Naive B cell (primary cell): ENCODE data around the gene SIL1. TPM values are rescaled to one million over a fixed set of nuclear protein-coding genes. Genes with fewer than 3 reads are reported as not detected.

Experiments
- ATAC-seq, 2 donors: fragments of 150-1000 bp; cut with Tn5 transposase; 2 replicates each; pipeline ENCODE4 v1.10.0; 2021; ENCODE audit warnings: low read depth in 2 of 2, mild to moderate bottlenecking in 2 of 2, moderate library complexity in 2 of 2
- DNase-seq: peaks from one replicate; pipeline ENCODE4 v3.0.0; 2022
- H3K27ac Mint-ChIP-seq, 6 donors: one replicate each; pipeline ENCODE4 v1.8.0; 2020 to 2022; ENCODE audit warnings: mild to moderate bottlenecking in 6 of 6, mixed read lengths in 6 of 6, moderate library complexity in 5 of 6, inconsistent platforms in 2 of 6
- H3K27me3 Mint-ChIP-seq, 3 donors: one replicate each; pipeline ENCODE4 v1.8.0; 2021 to 2022; ENCODE audit warnings: mixed read lengths in 3 of 3, mild to moderate bottlenecking in 1 of 3
- H3K36me3 Mint-ChIP-seq, 2 donors: one replicate each; pipeline ENCODE4 v1.8.0; 2020 to 2022; ENCODE audit warnings: mixed read lengths in 2 of 2, inconsistent platforms in 1 of 2, mild to moderate bottlenecking in 1 of 2
- H3K4me1 Mint-ChIP-seq, 3 donors: one replicate each; pipeline ENCODE4 v1.8.0; 2020 to 2022; ENCODE audit warnings: mixed read lengths in 3 of 3, inconsistent platforms in 1 of 3, mild to moderate bottlenecking in 1 of 3, moderate library complexity in 1 of 3
- H3K4me3 Mint-ChIP-seq, 8 donors: one replicate each; pipeline ENCODE4 v1.8.0; 2020 to 2022; ENCODE audit warnings: mild to moderate bottlenecking in 8 of 8, mixed read lengths in 8 of 8, moderate library complexity in 8 of 8, inconsistent platforms in 2 of 8
- H3K9me3 Mint-ChIP-seq, 7 donors: one replicate each; pipeline ENCODE4 v1.8.0; 2020 to 2022; ENCODE audit warnings: mixed read lengths in 7 of 7, mild to moderate bottlenecking in 5 of 7, inconsistent platforms in 2 of 7, moderate library complexity in 1 of 7
- polyA plus RNA-seq, 6 donors: library from polyadenylated mRNA; unstranded; fragments of 300-500 nt; fragmentation: Illumina TruSeq; gene quantifications; one replicate each; pipeline ENCODE4 v1.2.3, GENCODE V29; 2021; ENCODE audit warnings: low read depth in 6 of 6

SIL1 gene
- polyA plus RNA-seq, 6 donors from 2014 or later = 9.1 to 18.7 (median 13.6) TPM

DNA sequence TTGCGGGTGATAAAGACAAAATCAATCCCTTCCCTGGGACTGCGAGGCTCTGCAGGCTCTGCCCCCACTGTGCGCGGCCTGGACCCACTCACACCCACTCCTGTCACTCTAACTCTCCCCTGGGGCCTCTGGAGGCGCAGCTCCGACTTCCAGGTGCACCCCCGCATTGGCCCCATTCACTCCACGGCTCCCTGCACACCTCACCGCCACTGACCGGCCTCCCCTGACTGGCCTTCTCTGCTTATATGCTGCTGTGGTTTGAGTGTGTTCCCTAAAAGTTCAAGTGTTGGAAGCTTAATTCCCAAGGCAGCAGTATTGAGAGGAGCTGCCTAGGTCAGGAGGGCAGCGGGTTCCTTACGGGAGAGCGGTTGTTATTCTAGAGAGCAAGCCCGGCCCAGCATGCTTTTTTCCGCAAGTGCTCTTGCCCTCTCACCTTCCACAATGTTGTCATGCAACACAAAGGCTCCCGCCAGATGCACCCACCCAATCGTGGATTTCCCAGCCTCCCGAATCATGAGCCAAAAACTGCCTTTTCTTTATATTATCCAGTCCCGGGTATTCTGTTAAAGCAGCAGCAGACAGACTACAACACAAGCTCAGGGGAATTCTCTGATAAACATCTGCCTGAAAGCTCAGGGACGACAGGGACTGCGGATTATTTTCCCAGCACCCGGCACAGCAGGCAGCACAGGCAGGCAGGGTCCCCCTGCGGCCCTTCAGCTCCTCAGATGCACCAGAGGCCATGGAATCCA lies 249.5 kb downstream of the SIL1 start:
- H3K36me3 Mint-ChIP-seq = peaks cover 0 to 19% of the 10 kb centered on the region in 2 donors
- no peaks in the 10 kb centered on the region for H3K9me3 Mint-ChIP-seq
- no peak overlapping the region for H3K4me3 Mint-ChIP-seq
- no peak for DNase-seq
- no peak for ATAC-seq
- peak overlapping the region in 1 of 6 donors; percentile 49 for H3K27ac Mint-ChIP-seq
- no peaks in the 10 kb centered on the region for H3K27me3 Mint-ChIP-seq
- peaks cover 18 to 31% (median 18%) of the 10 kb centered on the region in 3 donors for H3K4me1 Mint-ChIP-seq

- ATAC-seq (no peak), DNase-seq (no peak)
- no peak overlapping the region for H3K4me3 Mint-ChIP-seq
- H3K4me1 Mint-ChIP-seq = peaks cover 10 to 22% (median 10%) of the 10 kb centered on the region in 3 donors
- H3K27ac Mint-ChIP-seq = no peak overlapping the region
- peaks cover 0 to 19% of the 10 kb centered on the region in 2 donors for H3K36me3 Mint-ChIP-seq
- H3K9me3 Mint-ChIP-seq = no peaks in the 10 kb centered on the region
- no peaks in the 10 kb centered on the region for H3K27me3 Mint-ChIP-seq
These were observed 250.4 kb downstream of the SIL1 start for GRCh38 chr5:138947780-138948179.

- Mint-ChIP-seq H3K27ac (no peak overlapping the region), H3K9me3 (no peaks in the 10 kb centered on the region), H3K4me3 (no peak overlapping the region), H3K4me1 (peaks cover 2 to 14% (median 5%) of the 10 kb centered on the region in 3 donors), H3K36me3 (peaks cover 0 to 19% of the 10 kb centered on the region in 2 donors), H3K27me3 (no peaks in the 10 kb centered on the region)
- DNase-seq (no peak), ATAC-seq (no peak)
These were observed 251.2 kb downstream of the SIL1 start for GRCh38 chr5:138946831-138947560.

GRCh38 chr5:138946241-138946623 lies 251.9 kb downstream of the SIL1 start:
- H3K27ac Mint-ChIP-seq = no peak overlapping the region
- peaks cover 2 to 13% (median 5%) of the 10 kb centered on the region in 3 donors for H3K4me1 Mint-ChIP-seq
- no peak overlapping the region for H3K4me3 Mint-ChIP-seq
- DNase-seq (no peak), ATAC-seq (no peak)
- H3K36me3 Mint-ChIP-seq = peaks cover 0 to 19% of the 10 kb centered on the region in 2 donors
- no peaks in the 10 kb centered on the region for H3K9me3 Mint-ChIP-seq
- H3K27me3 Mint-ChIP-seq = no peaks in the 10 kb centered on the region

DNA sequence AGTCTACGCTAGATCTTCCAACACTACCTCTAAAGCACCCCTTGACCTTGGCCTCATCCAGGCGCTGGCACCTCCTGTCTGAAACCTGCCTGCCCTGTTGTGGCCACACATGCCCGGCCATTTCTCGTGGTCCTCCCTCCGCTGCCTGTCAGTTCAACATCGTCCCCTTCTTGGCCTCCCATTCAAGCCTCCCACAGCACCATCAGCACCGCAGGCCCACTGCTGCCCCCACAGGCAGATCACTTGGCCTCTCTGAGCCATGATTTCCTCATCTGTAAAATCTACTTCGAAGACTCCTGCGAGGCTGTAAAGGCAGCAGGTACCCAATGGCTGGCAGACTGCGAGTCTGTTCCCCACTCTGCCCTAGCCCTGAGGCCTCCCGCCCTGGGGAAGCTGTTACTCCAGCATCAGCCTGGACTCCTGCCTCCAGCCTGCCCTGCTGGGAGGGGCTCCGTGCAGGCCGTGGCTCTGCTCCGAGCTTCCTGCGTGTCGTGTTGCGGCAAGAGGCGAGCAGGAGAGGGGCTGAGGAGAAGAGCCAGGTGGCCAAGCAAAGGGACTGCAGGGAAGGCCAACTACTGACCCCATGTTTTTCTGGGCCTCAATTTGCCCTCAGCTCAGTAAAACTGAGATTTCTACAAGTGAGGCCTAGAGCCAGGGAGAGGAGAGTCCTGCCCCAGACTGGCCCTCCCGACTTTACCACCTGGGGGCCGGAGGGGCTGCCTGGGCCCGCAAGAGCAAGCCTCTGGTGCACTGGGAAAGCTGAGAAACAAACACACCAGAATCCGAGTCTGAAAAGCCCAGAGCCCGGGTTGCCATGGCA lies 252.5 kb downstream of the SIL1 start:
- no peaks in the 10 kb centered on the region for H3K9me3 Mint-ChIP-seq
- ATAC-seq = no peak

GRCh38 chr5:138944527-138945322 lies 253.4 kb downstream of the SIL1 start:
- peaks cover 0 to 7% (median 2%) of the 10 kb centered on the region in 3 donors for H3K4me1 Mint-ChIP-seq
- no peaks in the 10 kb centered on the region for H3K27me3 Mint-ChIP-seq
- H3K4me3 Mint-ChIP-seq = no peak overlapping the region
- H3K36me3 Mint-ChIP-seq = peaks cover 9 to 12% of the 10 kb centered on the region in 2 donors
- no peak for DNase-seq
- H3K9me3 Mint-ChIP-seq = no peaks in the 10 kb centered on the region
- H3K27ac Mint-ChIP-seq = no peak overlapping the region
- no peak for ATAC-seq

More for the DNA sequence above, 252.5 kb downstream of the SIL1 start:
- Mint-ChIP-seq H3K27ac (peak overlapping the region in 1 of 6 donors; percentile 8), H3K36me3 (peaks cover 5 to 13% of the 10 kb centered on the region in 2 donors), H3K4me3 (peak overlapping the region in 1 of 8 donors; percentile 34), H3K27me3 (no peaks in the 10 kb centered on the region), H3K4me1 (peaks cover 2 to 8% (median 5%) of the 10 kb centered on the region in 3 donors)
- DNase-seq = no peak

GRCh38 chr5:138943599-138944173 lies 254.5 kb downstream of the SIL1 start:
- DNase-seq (no peak), ATAC-seq (no peak)
- H3K4me3 Mint-ChIP-seq = peak overlapping the region in 1 of 8 donors; percentile 48
- no peaks in the 10 kb centered on the region for H3K9me3 Mint-ChIP-seq
- H3K27ac Mint-ChIP-seq = peak overlapping the region in 1 of 6 donors; percentile 56
- peaks cover 0 to 7% (median 2%) of the 10 kb centered on the region in 3 donors for H3K4me1 Mint-ChIP-seq
- peaks cover 9 to 12% of the 10 kb centered on the region in 2 donors for H3K36me3 Mint-ChIP-seq
- H3K27me3 Mint-ChIP-seq = no peaks in the 10 kb centered on the region

DNA sequence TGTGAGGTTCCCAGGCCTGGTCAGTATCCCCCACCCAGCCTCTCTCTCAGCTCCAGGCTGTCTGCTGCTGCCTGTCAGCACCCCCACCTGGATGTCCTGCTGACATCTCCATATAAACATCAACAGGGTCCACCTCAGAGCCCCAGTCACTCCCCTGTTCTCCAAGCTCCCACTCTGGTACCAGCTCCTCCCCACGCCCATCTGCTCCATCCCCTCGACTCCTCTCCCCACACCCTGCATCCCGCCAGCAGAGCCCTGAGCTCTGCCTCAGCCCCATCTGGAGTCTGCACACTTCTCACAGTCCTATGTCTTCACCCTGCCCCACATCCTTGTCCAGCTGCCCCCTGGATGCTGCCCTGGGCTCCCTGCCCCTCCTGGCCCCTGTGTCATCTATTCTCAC lies 255.3 kb downstream of the SIL1 start:
- peaks cover 2 to 11% (median 4%) of the 10 kb centered on the region in 3 donors for H3K4me1 Mint-ChIP-seq
- H3K27me3 Mint-ChIP-seq = no peaks in the 10 kb centered on the region
- peaks cover 4 to 9% of the 10 kb centered on the region in 2 donors for H3K36me3 Mint-ChIP-seq
- no peaks in the 10 kb centered on the region for H3K9me3 Mint-ChIP-seq
- ATAC-seq (no peak), DNase-seq (no peak)
- no peak overlapping the region for H3K4me3 Mint-ChIP-seq
- H3K27ac Mint-ChIP-seq = no peak overlapping the region

DNA sequence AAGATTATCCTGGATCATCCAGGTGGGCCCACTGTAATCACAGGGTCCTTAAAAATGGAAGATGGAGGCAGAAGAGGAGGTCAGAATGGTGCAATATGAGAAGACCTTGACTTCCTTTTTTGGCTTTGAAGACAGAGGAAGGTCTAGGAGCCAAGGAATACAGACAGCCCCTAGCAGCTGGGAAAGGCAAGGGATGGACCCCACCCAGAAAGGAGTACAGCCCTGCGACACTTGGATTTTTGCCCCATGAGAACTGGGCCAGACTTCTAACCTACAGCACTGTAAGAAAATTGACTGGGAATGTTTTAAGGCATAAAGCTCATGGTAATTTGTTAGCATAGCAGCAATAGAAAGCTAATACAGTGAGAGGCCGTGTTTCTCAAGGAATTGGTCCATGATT lies 256.1 kb downstream of the SIL1 start:
- peaks cover 0 to 9% of the 10 kb centered on the region in 2 donors for H3K36me3 Mint-ChIP-seq
- no peak overlapping the region for H3K27ac Mint-ChIP-seq
- no peaks in the 10 kb centered on the region for H3K27me3 Mint-ChIP-seq
- H3K4me3 Mint-ChIP-seq = no peak overlapping the region
- no peaks in the 10 kb centered on the region for H3K9me3 Mint-ChIP-seq
- DNase-seq (no peak), ATAC-seq (no peak)
- H3K4me1 Mint-ChIP-seq = peaks cover 2 to 11% (median 4%) of the 10 kb centered on the region in 3 donors

DNA sequence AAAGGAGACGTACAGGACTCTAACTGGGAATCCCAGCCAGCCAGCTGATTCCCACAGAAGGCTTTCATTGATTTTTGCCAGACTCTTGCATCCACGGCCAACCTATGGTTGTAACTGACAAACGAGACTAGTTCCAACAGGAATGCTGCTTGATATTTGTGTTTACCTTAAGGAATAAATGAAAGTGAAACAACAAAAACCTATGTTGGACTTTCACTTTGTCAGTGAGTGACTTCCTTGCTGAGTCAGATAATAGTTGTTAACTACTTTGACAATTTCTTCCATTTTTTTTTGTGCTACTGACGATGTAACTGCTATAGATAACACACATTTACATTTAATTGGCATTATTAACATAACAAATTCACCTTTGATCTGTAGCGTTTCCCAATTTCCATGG lies 259.6 kb downstream of the SIL1 start:
- Mint-ChIP-seq H3K36me3 (peaks cover 2 to 13% of the 10 kb centered on the region in 2 donors), H3K4me3 (peak overlapping the region in 1 of 8 donors; percentile 7), H3K27me3 (no peaks in the 10 kb centered on the region), H3K4me1 (peaks cover 0 to 4% (median 4%) of the 10 kb centered on the region in 3 donors), H3K27ac (no peak overlapping the region), H3K9me3 (no peaks in the 10 kb centered on the region)
- ATAC-seq = no peak
- no peak for DNase-seq

DNA sequence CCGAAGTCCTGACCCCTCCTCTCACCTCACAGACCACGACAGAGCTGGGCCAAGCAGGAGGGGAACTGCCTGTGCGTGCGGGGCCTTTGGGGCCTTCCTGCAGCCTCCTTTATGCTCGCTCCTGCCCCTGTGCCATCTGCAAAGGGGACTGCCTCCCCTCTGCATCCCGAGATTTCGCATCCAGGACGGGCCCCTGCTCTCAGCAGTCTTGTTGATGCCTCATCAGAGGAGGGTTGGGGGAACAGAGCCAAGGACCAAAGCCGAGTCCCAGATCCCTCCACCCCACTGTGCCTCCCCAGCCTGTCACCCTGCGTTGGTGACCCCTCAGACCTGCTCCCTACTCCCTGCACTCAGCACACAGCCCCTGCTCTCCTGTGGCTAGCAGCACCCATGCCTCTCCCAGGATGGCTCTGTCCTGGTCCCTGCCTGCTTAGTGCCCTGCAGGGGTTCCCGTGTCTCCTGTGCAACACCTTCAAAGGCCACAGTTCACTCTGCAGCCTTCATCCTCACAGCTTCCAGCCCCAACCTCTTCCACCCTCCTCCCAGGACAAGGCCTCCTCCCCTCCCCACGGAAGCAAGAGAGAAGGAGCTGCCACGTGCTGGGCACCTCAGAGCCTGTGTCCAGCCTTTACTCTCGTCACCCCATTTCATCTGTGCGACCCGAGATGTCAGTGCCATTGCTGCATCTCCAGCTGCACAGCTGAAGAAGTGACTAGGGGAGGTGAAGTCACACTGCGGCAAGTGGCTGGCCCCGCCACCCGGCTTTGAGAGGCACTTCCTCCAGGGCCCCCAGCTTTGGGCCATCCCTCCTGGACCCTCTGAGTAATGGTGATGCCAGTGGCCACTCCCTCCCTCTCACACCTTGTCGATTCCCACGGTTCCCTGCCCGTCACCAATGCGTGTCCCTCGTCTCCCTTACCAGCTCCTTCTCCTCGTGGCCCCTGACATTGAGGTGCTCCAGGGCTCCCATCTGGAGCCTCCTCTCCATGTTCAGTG lies 260.5 kb downstream of the SIL1 start:
- peak overlapping the region in 2 of 6 donors; percentile 39 to 64 for H3K27ac Mint-ChIP-seq
- DNase-seq = no peak
- peaks cover 0 to 4% (median 4%) of the 10 kb centered on the region in 3 donors for H3K4me1 Mint-ChIP-seq
- H3K27me3 Mint-ChIP-seq = no peaks in the 10 kb centered on the region
- no peak for ATAC-seq
- H3K4me3 Mint-ChIP-seq = peak overlapping the region in 1 of 8 donors; percentile 7
- H3K36me3 Mint-ChIP-seq = peaks cover 10 to 19% of the 10 kb centered on the region in 2 donors
- no peaks in the 10 kb centered on the region for H3K9me3 Mint-ChIP-seq
